Measurements from ENCODE around the gene PJVK. TPM values are rescaled to one million over a fixed set of nuclear protein-coding genes. Genes with fewer than 3 reads are reported as not detected.

The PJVK gene
- polyA plus RNA-seq, 1 of the 3 experiments (the other 2 are of a cell fraction): 5.3 TPM

DNA sequence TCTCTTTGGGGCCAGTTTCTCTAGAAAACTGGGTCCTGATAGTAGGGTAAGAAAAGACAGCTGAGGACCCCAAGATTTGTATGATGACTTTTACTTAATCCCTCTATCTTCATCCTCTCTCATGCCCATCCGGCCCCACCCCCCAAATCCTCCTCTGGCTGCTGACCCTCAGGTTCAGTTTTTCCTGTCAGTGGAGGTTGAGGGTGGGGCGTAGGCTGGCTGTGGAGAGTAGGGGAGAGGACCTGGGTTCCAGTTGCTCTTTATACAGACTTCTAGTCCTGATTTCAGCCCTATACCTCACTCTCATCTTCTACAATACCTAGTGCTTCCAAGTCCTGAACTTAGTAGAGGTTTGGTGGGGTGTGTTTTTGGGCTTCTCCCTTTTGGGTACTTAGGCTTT is 57.5 kb downstream of the PJVK start (continued):
- TF ChIP-seq, protein P1, sequence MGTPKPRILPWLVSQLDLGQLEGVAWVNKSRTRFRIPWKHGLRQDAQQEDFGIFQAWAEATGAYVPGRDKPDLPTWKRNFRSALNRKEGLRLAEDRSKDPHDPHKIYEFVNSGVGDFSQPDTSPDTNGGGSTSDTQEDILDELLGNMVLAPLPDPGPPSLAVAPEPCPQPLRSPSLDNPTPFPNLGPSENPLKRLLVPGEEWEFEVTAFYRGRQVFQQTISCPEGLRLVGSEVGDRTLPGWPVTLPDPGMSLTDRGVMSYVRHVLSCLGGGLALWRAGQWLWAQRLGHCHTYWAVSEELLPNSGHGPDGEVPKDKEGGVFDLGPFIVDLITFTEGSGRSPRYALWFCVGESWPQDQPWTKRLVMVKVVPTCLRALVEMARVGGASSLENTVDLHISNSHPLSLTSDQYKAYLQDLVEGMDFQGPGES (IDR thresholded peaks at IDR 0.05; ENCODE audit: low read depth, low read length): no peak
- TF ChIP-seq MEF2A (IDR thresholded peaks at IDR 0.05; ENCODE audit: borderline replicate concordance, low read depth) (no peak), SIN3A (IDR thresholded peaks at IDR 0.05; ENCODE audit: borderline replicate concordance, low read depth, low read length) (no peak), MAX (IDR thresholded peaks at IDR 0.05; ENCODE audit: low read depth) (no peak), RCOR1 (IDR thresholded peaks at IDR 0.05; ENCODE audit: low read length) (no peak), CHD2 (IDR thresholded peaks at IDR 0.05; ENCODE audit: low read length, partially characterized antibody) (no peak), RAD21 (IDR thresholded peaks at IDR 0.05; ENCODE audit: low read length) (no peak)

DNA sequence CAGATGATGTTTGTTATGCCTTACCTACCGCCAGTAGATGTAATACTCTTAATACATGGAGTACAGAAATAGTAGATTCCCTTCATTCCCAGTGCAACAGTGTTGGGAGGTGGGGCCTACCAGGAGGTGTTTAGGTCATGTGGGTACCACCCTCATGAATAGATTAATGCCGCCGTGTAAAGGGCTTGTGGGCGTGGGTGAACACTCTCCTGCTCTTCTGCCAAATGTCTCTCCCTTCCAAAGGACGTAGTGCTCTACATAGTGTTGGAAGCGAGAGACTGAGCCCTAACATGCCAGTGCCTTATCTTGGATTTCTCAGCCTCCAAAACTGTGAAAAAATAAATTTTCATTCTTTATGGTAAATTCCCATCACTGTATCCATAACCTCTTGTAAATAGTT is 59.2 kb downstream of the PJVK start:
- H3K4me1 ChIP-seq (ENCODE audit: control insufficient read depth in 1 of 2, insufficient read depth in 2 of 2, low read depth in 1 of 2, low read length in 1 of 2): no peaks in the 10 kb centered on the region; a peak in 1 of 4 replicates
- no peak for DNase-seq
- CTCF ChIA-PET: interaction anchor here (3.4 kb wide), 1 partner anchor 12 kb away, joined by 12 read pairs; no protein-coding TSS in a partner anchor

More for the DNA sequence above, 59.2 kb downstream of the PJVK start:
- peaks cover 9% of the 10 kb centered on the region for H3K79me2 ChIP-seq (ENCODE audit: insufficient read depth)
- H3K27me3 ChIP-seq (ENCODE audit: insufficient read depth): no peaks in the 10 kb centered on the region
- H3K9ac ChIP-seq: no peak overlapping the region
- POLR2A ChIA-PET: no interaction called here
- peaks cover 23% of the 10 kb centered on the region for H3F3A ChIP-seq (replicated peaks; ENCODE audit: insufficient read depth)
- H3K36me3 ChIP-seq (replicated peaks in 1 of 2; ENCODE audit: control insufficient read depth in 1 of 2, insufficient read depth in 2 of 2, low read length in 1 of 2): peaks cover 36 to 40% of the 10 kb centered on the region in 2 experiments
- WGBS (ENCODE audit: low lambda C conversion rate): 98% methylated on average over 6 of the region's 6 CpGs
- H4K20me1 ChIP-seq (ENCODE audit: insufficient read depth): no peaks in the 10 kb centered on the region
- H2AFZ ChIP-seq (ENCODE audit: low read depth): no peak overlapping the region
- H3K9me3 ChIP-seq: no peaks in the 10 kb centered on the region
- TF ChIP-seq ELF1 (IDR thresholded peaks at IDR 0.05) (no peak), SMC3 (IDR thresholded peaks at IDR 0.05; ENCODE audit: low read depth, low read length) (no peak), RCOR1 (IDR thresholded peaks at IDR 0.05; ENCODE audit: low read length) (no peak), USF2 (IDR thresholded peaks at IDR 0.05; ENCODE audit: borderline replicate concordance, low read depth, low read length) (no peak), MEF2A (IDR thresholded peaks at IDR 0.05; ENCODE audit: borderline replicate concordance, low read depth) (no peak), POLR2AphosphoS5 (IDR thresholded peaks at IDR 0.05; ENCODE audit: low read depth, low read length) (no peak), REST (IDR thresholded peaks at IDR 0.05; ENCODE audit: low read depth, low read length) (no peak), GABPA (IDR thresholded peaks at IDR 0.05; ENCODE audit: low read depth) (no peak), TCF12 (IDR thresholded peaks at IDR 0.05) (no peak), RXRA (IDR thresholded peaks at IDR 0.05; ENCODE audit: borderline replicate concordance, low read depth) (no peak)
- no peak overlapping the region for H3K27ac ChIP-seq (ENCODE audit: low read depth in 2 of 2, low read length in 1 of 2)
- H3K4me3 ChIP-seq (ENCODE audit: low read depth in 2 of 2, low read length in 1 of 2): no peak overlapping the region
- H3K4me2 ChIP-seq: no peak overlapping the region
- H3K9me2 ChIP-seq: no peaks in the 10 kb centered on the region

Other genes with a start within 250 kb of the PJVK start
- 35.7 and 44.3 TPM in 2 replicates for gene PRKRA, start 203 bp upstream of the PJVK start, polyA plus RNA-seq (2012; rRNA removed)
- 34.7 and 35.6 TPM in 2 replicates for gene FKBP7, start 27.2 kb downstream of the PJVK start, polyA plus RNA-seq (2012; rRNA removed)
- 5.7 and 6.4 TPM in 2 replicates for gene PLEKHA3, start 29.1 kb downstream of the PJVK start, polyA plus RNA-seq (2012; rRNA removed)

All from SK-N-SH (cell line).